Epithelial cell of proximal tubule (primary cell): ENCODE data around the gene SPEF1. TPM values are rescaled to one million over a fixed set of nuclear protein-coding genes. Genes with fewer than 3 reads are reported as not detected.

Experiments
- DNase-seq: peaks from one replicate; pipeline ENCODE4 v3.0.0-alpha.2; 2011; ENCODE audit warnings: low read depth
- H3K4me3 ChIP-seq: 2 replicates; pipeline ENCODE4 v1.5.1; 2011; ENCODE audit warnings: low read depth, mild to moderate bottlenecking, low read length
- CTCF ChIP-seq: conservative IDR thresholded peaks from 2 replicates; pipeline ENCODE4 v1.5.1; 2012; ENCODE audit warnings: low read depth, mild to moderate bottlenecking, low read length
- total RNA-seq: library from RNA; depleted of rRNA; stranded (reverse); fragments of >200 nt; gene quantifications from 2 replicates; pipeline ENCODE4 v1.2.3, GENCODE V29; 2015

SPEF1 gene
- total RNA-seq, 1 donor from 2014 or later: 0.92 TPM

- H3K4me3 ChIP-seq: peak overlapping the region; percentile 43
Measured at GRCh38 chr20:3752386-3752759, 28.9 kb downstream of the SPEF1 start.

GRCh38 chr20:3751675-3752385 lies 29.4 kb downstream of the SPEF1 start:
- DNase-seq: no peak
- no peak for TF ChIP-seq CTCF

More at GRCh38 chr20:3752386-3752759, 28.9 kb downstream of the SPEF1 start:
- DNase-seq: no peak
- no peak for TF ChIP-seq CTCF

GRCh38 chr20:3751305-3751674 lies 30.0 kb downstream of the SPEF1 start:
- no peak for TF ChIP-seq CTCF
- no peak for DNase-seq
- no peak overlapping the region for H3K4me3 ChIP-seq

More at GRCh38 chr20:3751675-3752385, 29.4 kb downstream of the SPEF1 start:
- peak overlapping the region; percentile 43 for H3K4me3 ChIP-seq

- peak; percentile 76 for TF ChIP-seq CTCF
- H3K4me3 ChIP-seq: no peak overlapping the region
- DNase-seq: no peak
Measured at GRCh38 chr20:3749689-3750531, 31.3 kb downstream of the SPEF1 start.

- no peak for DNase-seq
- TF ChIP-seq CTCF: no peak
- H3K4me3 ChIP-seq: no peak overlapping the region
Measured at GRCh38 chr20:3749087-3749688, 32.1 kb downstream of the SPEF1 start.

GRCh38 chr20:3748073-3748472 lies 33.2 kb downstream of the SPEF1 start:
- no peak for DNase-seq
- no peak overlapping the region for H3K4me3 ChIP-seq
- TF ChIP-seq CTCF: no peak
